ENCODE results near the gene KDM1B. TPM values are rescaled to one million over a fixed set of nuclear protein-coding genes. Genes with fewer than 3 reads are reported as not detected.

The KDM1B gene
- total and polyA plus RNA-seq, 2 donors (not counting 3 experiments of a cell fraction or from before 2014, with no cell fraction given), result 3.0 to 10.8 TPM

DNA sequence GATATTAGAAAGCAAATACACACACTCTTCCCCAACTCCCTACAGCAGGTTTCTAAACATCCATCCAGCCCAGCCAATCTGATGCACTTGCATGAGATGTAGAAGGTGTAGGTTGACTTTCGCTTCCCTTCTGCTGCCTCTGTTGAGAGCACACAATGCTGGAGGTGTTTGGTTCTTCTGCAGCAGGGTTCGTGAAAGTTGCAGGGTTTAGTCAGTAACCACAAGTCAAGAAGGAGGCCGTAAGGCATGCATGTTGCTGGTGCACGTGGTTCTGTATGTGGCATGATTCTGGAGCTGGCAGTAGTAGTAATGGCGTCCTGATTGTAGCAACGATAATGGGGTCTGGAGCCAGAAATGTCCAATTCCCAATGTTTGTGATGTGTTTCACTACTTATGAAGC, 56.1 kb downstream of the KDM1B start:
- Histone ChIP-seq H3K27me3 (ENCODE audit: control insufficient read depth in 2 of 2, insufficient read depth in 2 of 2, low read length in 2 of 2) (no peaks in the 10 kb centered on the region), H3K4me2 (ENCODE audit: insufficient read depth, low read length) (no peak overlapping the region), H3K9me1 (replicated peaks; ENCODE audit: control insufficient read depth, extremely low read depth, insufficient read depth, low read length) (no peaks in the 10 kb centered on the region), H3K9me3 (replicated peaks; ENCODE audit: control insufficient read depth, insufficient read depth, low read length) (no peaks in the 10 kb centered on the region), H2AFZ (ENCODE audit: low read depth, low read length) (no peak overlapping the region), H3K4me1 (ENCODE audit: control insufficient read depth, extremely low read depth, insufficient read depth, low read length) (no peaks in the 10 kb centered on the region), H3K36me3 (ENCODE audit: control insufficient read depth in 2 of 2, extremely low read depth in 1 of 2, insufficient read depth in 2 of 2, low read length in 2 of 2) (no peaks in the 10 kb centered on the region), H3K27ac (ENCODE audit: insufficient read depth, low read depth, low read length) (no peak overlapping the region), H3K79me2 (ENCODE audit: control insufficient read depth, insufficient read depth, low read length) (no peaks in the 10 kb centered on the region), H3K9ac (replicated peaks; ENCODE audit: extremely low read depth, insufficient read depth, low read length) (no peak overlapping the region), H4K20me1 (replicated peaks; ENCODE audit: control insufficient read depth, extremely low read depth, insufficient read depth, low read length) (no peaks in the 10 kb centered on the region), H3K4me3 (replicated peaks in 1 of 3; ENCODE audit: insufficient read depth in 1 of 3, low read depth in 1 of 3, low read length in 3 of 3) (no peak overlapping the region)
- ChIA-PET CTCF (no interaction called here), POLR2A (no interaction called here)
- FAIRE-seq, result peak; percentile 18
- no peak for DNase-seq (ENCODE audit: low read depth, low spot score)
- intact Hi-C loops (cut with micrococcal nuclease) (no loop called here), dilution Hi-C loops (cut with MboI; ENCODE audit: extremely low pct_ligation_motif_present, low sequenced_read_pairs) (no loop called here)
- TF ChIP-seq JUN (IDR thresholded peaks at IDR 0.05; ENCODE audit: borderline replicate concordance, insufficient read depth, insufficient read length, low read depth) (no peak), GATA2 (IDR thresholded peaks at IDR 0.05; ENCODE audit: insufficient read depth, insufficient read length, low read depth, low read length) (no peak), POLR2A (IDR thresholded peaks at IDR 0.05; ENCODE audit: low read depth, low read length) (no peak), FOS (IDR thresholded peaks at IDR 0.05; ENCODE audit: borderline replicate concordance, insufficient read depth, low read length) (no peak), MYC (IDR thresholded peaks at IDR 0.05; ENCODE audit: low read depth, low read length) (no peak), POLR2AphosphoS5 (IDR thresholded peaks at IDR 0.05; ENCODE audit: insufficient read depth, low read depth, low read length) (no peak), CTCF (IDR thresholded peaks at IDR 0.05; ENCODE audit: extremely low read depth in 1 of 2, insufficient read depth in 1 of 2, low read depth in 1 of 2, low read length in 2 of 2) (no peak), EZH2 (IDR thresholded peaks at IDR 0.05; ENCODE audit: borderline replicate concordance, low read depth, low read length, severe bottlenecking) (no peak)
- TF ChIP-seq, protein P1, sequence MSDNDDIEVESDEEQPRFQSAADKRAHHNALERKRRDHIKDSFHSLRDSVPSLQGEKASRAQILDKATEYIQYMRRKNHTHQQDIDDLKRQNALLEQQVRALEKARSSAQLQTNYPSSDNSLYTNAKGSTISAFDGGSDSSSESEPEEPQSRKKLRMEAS (IDR thresholded peaks at IDR 0.05; ENCODE audit: insufficient read depth, insufficient read length), result no peak
- BruUV-seq (replicated peaks), result no TSS peak
